Lung microvascular endothelial cell (primary cell): ENCODE data around the gene NUDT8. TPM values are rescaled to one million over a fixed set of nuclear protein-coding genes. Genes with fewer than 3 reads are reported as not detected.
"Not testable (repeated sequence)": the region's sequence is repeated elsewhere in the genome, so short reads cannot be mapped to it uniquely, and the experiment has no call there.

ENCODE experiments used
- DNase-seq, 2 donors: peaks; one replicate each; pipeline versions ENCODE4 v3.0.0 to v3.0.0-alpha.2; 2010; ENCODE audit warnings: low read depth in 2 of 2
- total RNA-seq: library from RNA; depleted of rRNA; stranded (reverse); fragments of >200 nt; gene quantifications from 2 replicates; pipeline ENCODE4 v1.2.1, GENCODE V29; 2014

NUDT8 gene
- total RNA-seq, 1 donor from 2014 or later = 7.1 TPM

DNA sequence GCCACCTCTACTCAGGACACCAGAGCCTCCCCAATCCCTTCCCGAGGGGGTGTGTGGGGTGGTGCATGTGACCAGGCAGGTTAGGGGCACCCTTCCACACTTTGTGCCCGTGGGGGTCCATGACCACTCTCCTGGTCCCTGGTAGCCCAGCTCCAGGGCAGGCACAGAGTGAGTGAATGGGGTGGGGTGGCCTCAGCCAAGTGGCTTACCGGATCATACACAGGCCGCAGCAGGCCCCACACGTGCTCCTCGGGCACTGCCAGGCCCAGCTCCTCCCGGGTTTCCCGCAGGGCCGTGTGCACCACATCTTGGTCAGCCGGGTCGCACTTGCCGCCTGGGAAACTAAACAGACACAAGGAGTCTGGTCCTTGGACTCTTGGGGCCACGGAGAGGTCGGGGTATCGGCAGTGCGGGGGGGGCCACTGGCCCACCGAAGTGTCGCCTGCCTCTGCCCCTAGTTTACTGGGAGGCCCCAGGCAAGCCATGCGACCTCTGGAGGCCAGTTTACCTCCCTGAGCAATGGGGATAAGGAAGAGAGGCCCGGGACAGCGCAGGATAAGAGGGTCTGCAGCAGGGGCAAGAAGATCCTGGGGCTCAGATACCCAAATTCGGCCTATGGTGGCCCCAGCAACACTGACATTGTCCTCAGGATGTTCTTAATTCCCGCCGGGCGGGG lies 889 bp downstream of the NUDT8 start:
- no peak for DNase-seq

GRCh38 chr11:67627812-67628624 lies 1.7 kb downstream of the NUDT8 start:
- no peak for DNase-seq

DNA sequence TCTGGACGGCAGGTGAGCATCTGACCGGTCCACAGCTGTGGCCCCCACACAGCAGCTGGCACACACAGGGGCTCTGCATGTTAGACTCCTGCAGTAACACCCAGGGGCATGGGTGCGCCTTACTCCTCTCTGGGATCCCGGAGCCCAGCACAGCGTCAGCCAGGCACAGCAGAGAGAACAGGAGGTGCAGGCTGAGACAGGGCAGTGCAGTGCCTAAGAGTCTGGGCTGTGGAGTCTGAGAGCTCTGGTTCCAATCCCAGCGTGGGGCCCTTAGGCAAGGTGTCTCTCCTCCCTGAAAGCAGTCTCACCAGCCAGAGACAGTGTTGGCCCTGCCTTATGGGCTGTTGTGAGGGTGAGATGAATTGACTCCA lies 2.3 kb downstream of the NUDT8 start:
- DNase-seq = no peak

DNA sequence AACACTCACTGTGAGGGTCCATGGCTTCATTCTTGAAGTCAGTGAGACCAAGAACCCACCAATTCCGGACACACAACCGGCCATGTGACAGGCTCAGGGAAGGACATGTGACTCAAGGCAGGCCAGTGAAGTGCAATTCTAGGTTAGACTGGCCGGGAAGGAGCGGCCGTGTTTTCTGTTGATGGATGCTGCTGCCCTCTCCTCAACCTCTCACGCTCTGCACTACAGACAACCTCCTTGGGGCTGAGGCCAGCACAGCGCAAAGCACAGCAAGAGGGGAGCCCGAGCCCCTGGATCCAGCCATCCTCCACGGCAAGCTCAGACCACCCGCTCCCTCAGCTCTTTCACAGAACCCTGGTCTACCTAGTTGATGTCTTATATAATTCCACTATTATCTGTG lies 2.8 kb downstream of the NUDT8 start:
- no peak for DNase-seq

DNA sequence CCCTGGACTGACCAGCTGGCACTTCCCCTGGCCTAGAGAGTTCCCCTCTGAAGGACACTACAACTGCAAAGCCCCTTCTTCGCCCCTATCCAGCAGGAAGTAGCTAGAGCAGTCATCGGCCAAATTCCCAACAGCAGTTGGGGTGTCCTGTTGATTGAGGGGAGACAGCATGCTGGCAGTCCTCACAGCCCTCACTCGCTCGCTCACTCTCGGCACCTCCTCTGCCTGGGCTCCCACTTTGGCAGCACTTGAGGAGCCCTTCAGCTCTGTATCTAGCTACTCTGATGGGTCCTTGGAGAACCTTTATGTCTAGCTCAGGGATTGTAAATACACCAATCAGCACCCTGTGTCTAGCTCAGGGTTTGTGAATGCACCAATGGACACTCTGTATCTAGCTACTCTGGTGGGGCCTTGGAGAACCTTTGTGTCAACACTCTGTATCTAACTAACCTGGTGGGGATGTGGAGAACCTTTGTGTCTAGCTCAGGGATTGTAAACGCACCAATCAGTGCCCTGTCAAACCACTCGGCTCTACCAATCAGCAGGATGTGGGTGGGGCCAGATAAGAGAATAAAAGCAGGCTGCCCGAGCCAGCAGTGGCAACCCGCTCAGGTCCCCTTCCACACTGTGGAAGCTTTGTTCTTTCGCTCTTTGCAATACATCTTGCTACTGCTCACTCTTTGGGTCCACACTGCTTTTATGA lies 3.5 kb downstream of the NUDT8 start:
- DNase-seq = not testable (repeated sequence)

GRCh38 chr11:67623795-67624194 lies 5.9 kb downstream of the NUDT8 start:
- DNase-seq = not testable (repeated sequence)

- not testable (repeated sequence) for DNase-seq
Measured at GRCh38 chr11:67622905-67623304, 6.8 kb downstream of the NUDT8 start.

GRCh38 chr11:67621928-67622327 lies 7.8 kb downstream of the NUDT8 start:
- DNase-seq = not testable (repeated sequence)

GRCh38 chr11:67620621-67621020 lies 9.1 kb downstream of the NUDT8 start:
- DNase-seq = not testable (repeated sequence)

GRCh38 chr11:67619683-67620618 lies 9.8 kb downstream of the NUDT8 start:
- not testable (repeated sequence) for DNase-seq

GRCh38 chr11:67618901-67619659 lies 10.7 kb downstream of the NUDT8 start:
- DNase-seq = not testable (repeated sequence)

- no peak for DNase-seq
Measured at GRCh38 chr11:67617243-67617953, 12.3 kb downstream of the NUDT8 start.

GRCh38 chr11:67616431-67617242 lies 13.1 kb downstream of the NUDT8 start:
- no peak for DNase-seq

GRCh38 chr11:67615728-67616430 lies 13.9 kb downstream of the NUDT8 start:
- no peak for DNase-seq

DNA sequence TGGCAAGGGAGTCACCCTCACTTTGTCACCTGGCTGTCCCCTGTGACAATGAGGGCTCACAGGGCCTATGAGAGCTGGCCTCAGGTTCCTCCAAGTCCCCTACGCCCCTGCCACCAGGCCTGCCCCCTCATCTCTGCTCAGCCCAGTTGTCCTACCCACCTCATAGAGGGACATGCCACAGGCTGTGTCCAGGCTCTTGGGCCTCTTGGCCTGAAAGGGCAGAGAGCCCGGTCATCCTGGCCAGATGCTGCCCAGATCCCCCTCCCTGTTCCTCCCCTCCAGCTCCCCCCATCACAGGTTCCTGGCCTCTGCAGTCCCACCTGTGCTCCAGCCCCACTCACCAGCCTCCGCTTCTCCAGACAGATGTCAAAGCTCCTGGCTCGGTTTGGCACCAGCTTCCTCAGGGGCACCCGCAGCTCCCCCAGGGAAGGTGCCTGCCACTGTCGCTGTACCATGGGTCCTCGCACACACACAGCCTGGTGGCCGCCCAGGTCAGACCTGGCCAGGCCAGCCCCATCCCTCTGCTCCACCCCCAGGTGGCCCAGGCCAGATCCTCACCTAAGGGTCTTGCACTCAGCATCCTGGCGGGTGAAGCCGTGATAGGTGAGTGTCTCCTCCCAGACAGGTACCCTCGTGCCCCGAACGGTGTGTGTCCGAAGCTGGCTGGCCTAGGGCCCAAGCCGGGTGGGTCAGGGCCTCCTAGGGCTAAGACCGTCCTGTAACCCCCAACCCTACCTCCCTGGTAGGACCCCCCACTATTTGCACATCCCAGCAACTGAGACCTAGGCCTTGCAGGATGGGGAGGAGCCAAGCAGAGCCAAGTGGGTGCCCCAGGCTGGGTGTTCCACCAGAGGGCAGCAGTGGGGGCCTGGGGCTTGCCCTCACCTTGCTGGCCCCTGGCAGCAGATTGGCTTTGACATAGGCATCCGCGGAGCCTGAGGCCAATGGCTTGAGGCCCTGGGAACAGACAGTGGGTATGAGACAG lies 14.7 kb downstream of the NUDT8 start:
- no peak for DNase-seq

DNA sequence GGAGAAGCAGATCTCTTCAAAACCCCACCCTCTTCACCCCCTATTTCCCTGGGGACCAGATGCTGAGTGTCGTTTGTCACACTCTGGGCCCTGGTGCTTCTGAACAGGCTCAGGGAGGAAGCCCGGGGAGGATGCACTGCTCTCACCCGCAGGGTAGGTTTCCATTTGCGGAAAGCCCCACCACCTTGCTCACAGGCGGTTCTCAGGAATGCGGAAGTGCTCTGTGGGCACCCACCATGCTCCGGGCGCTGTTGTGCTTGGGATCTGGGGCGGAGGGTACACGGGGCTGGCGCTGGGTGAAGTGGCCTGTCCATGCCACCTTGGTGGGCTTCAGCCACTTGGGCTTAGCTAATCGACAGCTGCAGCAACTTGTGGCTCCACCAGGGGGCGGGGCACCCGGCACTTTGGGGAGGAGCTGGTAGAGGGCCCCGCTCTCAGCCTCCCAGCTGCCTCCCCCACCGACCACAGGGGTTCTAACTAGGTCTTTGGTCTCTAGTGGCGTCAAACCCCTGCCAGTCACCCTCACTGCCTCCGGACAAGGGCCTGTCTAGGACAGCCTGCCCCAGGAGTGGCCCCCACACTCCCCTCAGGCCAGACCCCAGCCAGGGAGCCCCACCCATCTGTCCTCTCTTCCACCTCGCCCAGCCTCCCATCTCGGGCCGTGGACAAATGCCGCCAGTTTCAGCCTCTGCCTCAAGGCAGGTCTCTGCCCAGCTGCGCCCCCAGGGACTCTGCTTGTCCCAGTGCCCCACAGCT lies 15.6 kb downstream of the NUDT8 start:
- peak; percentile 35 to 65 for DNase-seq
